Cardiac septum (tissue), 1 donor: ENCODE results near the gene CXCL8. TPM values are rescaled to one million over a fixed set of nuclear protein-coding genes. Genes with fewer than 3 reads are reported as not detected.
"Not testable (repeated sequence)": the region's sequence is repeated elsewhere in the genome, so short reads cannot be mapped to it uniquely, and the experiment has no call there.

Source experiments
- DNase-seq: peaks from one replicate; pipeline ENCODE4 v3.0.0-alpha.2; 2020; ENCODE audit warnings: low spot score
- intact Hi-C: fragments of 100-400 bp; cut with DNase I; formaldehyde crosslinking; loops from one replicate; pipeline ENCODE4 v1.14.0; 2022
- total RNA-seq: library from RNA; stranded (reverse); fragmentation: NEBNext Ultra II Directional; extraction: Animal tissue kit (Norgen Biotek cat#: 25700); gene quantifications from one replicate; pipeline ENCODE4 v1.2.1, GENCODE V29; 2021
- donor health status: DM: no; HTN: no; CAD: no.

Gene CXCL8
- total RNA-seq, 1 donor from 2014 or later: 1.2 TPM

- no peak for DNase-seq
- intact Hi-C loops: no loop called here
These were observed 821 bp downstream of the CXCL8 start for GRCh38 chr4:73741031-73741749.

GRCh38 chr4:73741750-73742489 lies 1.6 kb downstream of the CXCL8 start:
- DNase-seq: no peak
- intact Hi-C loops: no loop called here

DNA sequence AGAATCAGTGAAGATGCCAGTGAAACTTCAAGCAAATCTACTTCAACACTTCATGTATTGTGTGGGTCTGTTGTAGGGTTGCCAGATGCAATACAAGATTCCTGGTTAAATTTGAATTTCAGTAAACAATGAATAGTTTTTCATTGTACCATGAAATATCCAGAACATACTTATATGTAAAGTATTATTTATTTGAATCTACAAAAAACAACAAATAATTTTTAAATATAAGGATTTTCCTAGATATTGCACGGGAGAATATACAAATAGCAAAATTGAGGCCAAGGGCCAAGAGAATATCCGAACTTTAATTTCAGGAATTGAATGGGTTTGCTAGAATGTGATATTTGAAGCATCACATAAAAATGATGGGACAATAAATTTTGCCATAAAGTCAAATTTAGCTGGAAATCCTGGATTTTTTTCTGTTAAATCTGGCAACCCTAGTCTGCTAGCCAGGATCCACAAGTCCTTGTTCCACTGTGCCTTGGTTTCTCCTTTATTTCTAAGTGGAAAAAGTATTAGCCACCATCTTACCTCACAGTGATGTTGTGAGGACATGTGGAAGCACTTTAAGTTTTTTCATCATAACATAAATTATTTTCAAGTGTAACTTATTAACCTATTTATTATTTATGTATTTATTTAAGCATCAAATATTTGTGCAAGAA lies 2.3 kb downstream of the CXCL8 start:
- no peak for DNase-seq
- intact Hi-C loops: no loop called here

- intact Hi-C loops: no loop called here
- no peak for DNase-seq
These were observed 2.9 kb downstream of the CXCL8 start for GRCh38 chr4:73743281-73743680.

GRCh38 chr4:73743795-73744194 lies 3.4 kb downstream of the CXCL8 start:
- intact Hi-C loops: no loop called here
- DNase-seq: no peak

DNA sequence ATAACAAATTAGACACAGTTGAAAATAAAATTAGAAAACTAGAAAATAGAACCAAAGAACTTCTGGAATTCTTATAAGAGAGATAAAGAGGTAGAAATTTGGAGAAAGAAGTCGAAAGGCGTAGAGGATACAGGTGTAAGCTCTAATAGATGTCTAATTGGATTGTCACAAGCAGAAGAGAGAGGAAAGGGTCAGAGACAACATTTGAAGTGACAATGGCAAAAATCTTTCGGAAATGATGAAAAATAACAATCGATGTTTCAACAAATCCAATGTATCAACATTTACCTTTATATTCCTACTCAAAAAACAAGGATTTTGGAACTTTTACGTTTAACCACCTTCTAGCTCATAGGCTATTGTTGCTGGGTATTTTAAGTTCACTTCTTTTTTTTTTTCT lies 3.8 kb downstream of the CXCL8 start:
- intact Hi-C loops: no loop called here
- DNase-seq: no peak

- no peak for DNase-seq
- intact Hi-C loops: no loop called here
These were observed 10.4 kb downstream of the CXCL8 start for GRCh38 chr4:73750730-73751129.

DNA sequence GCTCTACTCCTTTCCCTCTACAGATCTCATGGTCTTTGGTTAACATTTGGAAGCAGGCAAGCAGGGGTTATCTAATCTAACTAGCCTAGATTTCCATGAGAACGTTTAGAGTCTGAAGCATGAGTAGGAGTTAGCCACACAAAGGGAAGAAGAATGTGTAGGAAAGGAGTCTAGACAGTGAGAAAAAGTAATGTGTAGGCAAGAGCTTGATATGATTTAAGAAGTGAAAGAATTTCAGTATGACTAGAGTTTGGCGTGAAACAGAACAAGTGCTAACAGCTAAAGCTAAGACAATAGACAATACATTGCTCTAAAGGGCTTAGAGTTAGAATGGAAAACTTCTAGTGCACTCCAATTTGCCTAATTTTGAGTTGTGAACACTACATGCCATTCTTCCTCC lies 10.8 kb downstream of the CXCL8 start:
- DNase-seq: no peak
- intact Hi-C loops: no loop called here

DNA sequence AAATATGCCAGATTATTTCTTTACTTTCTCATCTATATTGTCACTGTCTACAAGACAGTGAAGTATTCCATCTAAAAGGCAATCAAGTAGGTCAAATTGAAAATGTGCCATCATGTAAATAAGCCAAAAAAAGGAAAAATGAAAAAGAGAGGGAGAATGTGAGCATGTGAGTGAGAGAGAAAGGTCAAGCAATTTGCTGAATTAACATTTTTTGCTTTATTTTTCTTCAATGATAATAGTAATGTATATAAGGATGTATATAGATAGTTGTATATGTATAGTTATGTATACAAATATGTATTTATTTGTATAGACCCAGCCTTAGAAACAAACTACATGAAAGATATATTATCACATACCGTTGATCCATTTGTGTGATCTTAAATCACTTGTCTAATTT lies 11.5 kb downstream of the CXCL8 start:
- intact Hi-C loops: no loop called here
- no peak for DNase-seq

- DNase-seq: no peak
- intact Hi-C loops: no loop called here
These were observed 12.1 kb downstream of the CXCL8 start for GRCh38 chr4:73752424-73752823.

- intact Hi-C loops: no loop called here
- no peak for DNase-seq
These were observed 12.8 kb downstream of the CXCL8 start for GRCh38 chr4:73753215-73753614.

- intact Hi-C loops: no loop called here
These were observed 14.6 kb downstream of the CXCL8 start for GRCh38 chr4:73754934-73755333.

DNA sequence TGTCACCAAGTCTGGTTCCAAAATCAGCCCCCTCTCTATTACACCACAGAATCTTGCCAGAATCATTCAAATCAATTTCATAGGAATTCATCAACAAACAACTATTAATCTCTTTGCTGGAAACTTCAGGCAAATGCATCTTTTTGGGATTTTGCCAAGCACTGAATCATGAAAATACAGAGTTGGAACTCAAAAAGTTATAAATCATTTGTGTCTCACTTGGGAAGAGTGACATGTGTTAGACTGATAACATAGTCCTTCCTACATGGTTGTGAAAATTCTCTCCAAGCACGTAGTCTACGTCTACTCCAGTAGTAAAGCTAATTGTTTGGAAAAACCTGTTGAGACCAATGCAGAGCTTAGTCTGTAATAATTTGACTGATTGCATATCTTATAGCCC lies 19.0 kb downstream of the CXCL8 start:
- intact Hi-C loops: no loop called here
- DNase-seq: no peak

More at GRCh38 chr4:73754934-73755333, 14.6 kb downstream of the CXCL8 start:
- DNase-seq: no peak

GRCh38 chr4:73761856-73762255 lies 21.5 kb downstream of the CXCL8 start:
- intact Hi-C loops: no loop called here
- DNase-seq: no peak

DNA sequence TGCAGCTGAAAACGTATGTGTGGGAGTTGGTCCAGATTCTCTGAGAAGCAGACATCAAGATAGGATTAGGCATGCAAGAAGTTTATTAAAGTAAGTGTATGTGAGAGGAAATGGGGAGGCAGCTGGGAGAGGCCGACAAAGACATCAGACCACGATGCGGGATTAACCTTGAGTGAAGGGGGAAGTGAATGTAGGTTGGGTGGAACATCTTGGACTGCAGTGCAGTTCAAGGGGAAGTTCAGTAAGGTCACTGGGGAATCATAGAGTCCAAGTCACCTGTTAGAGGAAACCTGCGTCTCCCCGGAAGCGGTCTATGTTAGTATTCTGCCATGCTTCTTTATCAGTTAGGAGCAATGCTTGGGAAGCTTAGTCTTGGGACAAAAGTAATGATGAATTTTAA lies 22.0 kb downstream of the CXCL8 start:
- intact Hi-C loops: no loop called here
- no peak for DNase-seq

GRCh38 chr4:73763877-73764276 lies 23.5 kb downstream of the CXCL8 start:
- intact Hi-C loops: no loop called here
- no peak for DNase-seq

GRCh38 chr4:73764513-73764912 lies 24.1 kb downstream of the CXCL8 start:
- intact Hi-C loops: no loop called here
- no peak for DNase-seq

GRCh38 chr4:73765296-73765695 lies 24.9 kb downstream of the CXCL8 start:
- no peak for DNase-seq
- intact Hi-C loops: no loop called here

DNA sequence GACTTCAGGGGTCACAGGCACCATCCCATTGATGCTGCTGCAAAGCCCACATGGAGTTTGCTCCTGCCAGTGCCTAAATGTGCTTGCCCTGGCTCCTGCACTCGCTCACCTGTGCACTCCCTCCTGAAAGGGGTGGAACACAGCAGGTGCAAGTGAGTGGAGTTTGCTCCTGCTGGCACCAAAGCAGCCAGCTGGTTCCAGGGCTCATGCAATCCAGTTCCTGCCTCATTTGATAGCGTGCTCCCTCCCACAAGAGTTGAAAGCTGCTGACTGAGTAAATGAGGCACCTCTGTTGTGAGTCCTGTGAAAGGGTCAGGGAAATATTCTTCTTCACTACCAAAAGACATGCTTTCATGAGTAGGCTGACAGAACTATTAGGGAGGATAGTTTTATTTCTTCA lies 30.5 kb downstream of the CXCL8 start:
- intact Hi-C loops: no loop called here
- DNase-seq: no peak

- no peak for DNase-seq
- intact Hi-C loops: no loop called here
These were observed 32.0 kb downstream of the CXCL8 start for GRCh38 chr4:73772363-73772762.

GRCh38 chr4:73774406-73774805 lies 34.0 kb downstream of the CXCL8 start:
- DNase-seq, intact Hi-C loops: not testable (repeated sequence)
